HuH-7 (cell line): Measurements from ENCODE around the gene MX2.
A peak's percentile ranks its signal among the peaks of the same experiment; 100 is the strongest.
"Not testable (repeated sequence)": the region's sequence is repeated elsewhere in the genome, so short reads cannot be mapped to it uniquely, and the experiment has no call there.

ENCODE experiments used
- DNase-seq: peaks from one replicate; pipeline ENCODE4 v3.0.0; 2011; ENCODE audit warnings: low spot score

Gene MX2

GRCh38 chr21:41361786-41362604 lies at the start of gene MX2:
Gene MX2, plus strand, starts transcription at chr21:41362027. Its CDS starts 14,880 bp downstream, at chr21:41376907.
- no peak for DNase-seq

GRCh38 chr21:41313285-41314164 lies 48.3 kb upstream of the MX2 start:
- not testable (repeated sequence) for DNase-seq

GRCh38 chr21:41315726-41316125 lies 46.1 kb upstream of the MX2 start:
- no peak for DNase-seq

- no peak for DNase-seq
These were observed 45.4 kb upstream of the MX2 start, which contains the start of gene FAM3B for GRCh38 chr21:41316200-41317062. Gene FAM3B, plus strand, starts transcription at chr21:41316801. Its CDS starts 79 bp downstream, at chr21:41316880.

GRCh38 chr21:41317063-41317392 lies 44.8 kb upstream of the MX2 start:
- no peak for DNase-seq

- DNase-seq = no peak
These were observed 44.4 kb upstream of the MX2 start for GRCh38 chr21:41317458-41317857.

- DNase-seq = no peak
These were observed 43.6 kb upstream of the MX2 start for GRCh38 chr21:41318218-41318617.

- peak; percentile 47 for DNase-seq
These were observed 42.6 kb upstream of the MX2 start for GRCh38 chr21:41319273-41319672.

GRCh38 chr21:41321211-41321907 lies 40.5 kb upstream of the MX2 start:
- no peak for DNase-seq

- no peak for DNase-seq
These were observed 39.8 kb upstream of the MX2 start for GRCh38 chr21:41321908-41322495.

GRCh38 chr21:41322496-41323382 lies 39.1 kb upstream of the MX2 start:
- DNase-seq = peak; percentile 73

GRCh38 chr21:41325138-41325912 lies 36.5 kb upstream of the MX2 start:
- no peak for DNase-seq

GRCh38 chr21:41326414-41327080 lies 35.3 kb upstream of the MX2 start:
- no peak for DNase-seq

- no peak for DNase-seq
These were observed 34.1 kb upstream of the MX2 start for GRCh38 chr21:41327753-41328152.

- no peak for DNase-seq
These were observed 32.9 kb upstream of the MX2 start for GRCh38 chr21:41328660-41329607.

- no peak for DNase-seq
These were observed 28.1 kb upstream of the MX2 start for GRCh38 chr21:41333752-41334151.

- DNase-seq = no peak
These were observed 24.3 kb upstream of the MX2 start for GRCh38 chr21:41337515-41337914.

- DNase-seq = no peak
These were observed 23.4 kb upstream of the MX2 start for GRCh38 chr21:41338455-41338854.
